ENCODE measurements around the gene AGT.

AGT gene

GRCh38 chr1:230747127-230747730 is 33.3 kb upstream of the AGT start, which contains the start of gene CAPN9:
Gene CAPN9 (plus strand): TSS chr1:230747388. CDS start chr1:230747497, 109 bp downstream.
- H3K27ac ChIP-seq, result no peak within 1 kb of the TSS
- no peaks in the 10 kb centered on the region for H3K36me3 ChIP-seq (replicated peaks)
- no peak for DNase-seq
- no peak within 1 kb of the TSS for H3K4me3 ChIP-seq (ENCODE audit: low read depth, low read length)
- H3K27me3 ChIP-seq (replicated peaks), result no peaks in the 10 kb centered on the region
- TF ChIP-seq CTCF (IDR thresholded peaks at IDR 0.05; ENCODE audit: low read depth, low read length, missing control alignments), result no peak
- in situ Hi-C loops (cut with HindIII; ENCODE audit: low pct_ligation_motif_present, low sequenced_read_pairs), result no loop called here

GRCh38 chr1:230746617-230747016 is 32.7 kb upstream of the AGT start:
- H3K36me3 ChIP-seq (replicated peaks), result no peaks in the 10 kb centered on the region
- DNase-seq, result no peak
- no peak for TF ChIP-seq CTCF (IDR thresholded peaks at IDR 0.05; ENCODE audit: low read depth, low read length, missing control alignments)
- no peak overlapping the region for H3K27ac ChIP-seq
- H3K27me3 ChIP-seq (replicated peaks), result no peaks in the 10 kb centered on the region
- H3K4me3 ChIP-seq (ENCODE audit: low read depth, low read length), result no peak overlapping the region
- in situ Hi-C loops (cut with HindIII; ENCODE audit: low pct_ligation_motif_present, low sequenced_read_pairs), result no loop called here

- Histone ChIP-seq H3K27ac (no peak overlapping the region), H3K36me3 (replicated peaks) (no peaks in the 10 kb centered on the region), H3K4me3 (ENCODE audit: low read depth, low read length) (no peak overlapping the region), H3K27me3 (replicated peaks) (no peaks in the 10 kb centered on the region)
- in situ Hi-C loops (cut with HindIII; ENCODE audit: low pct_ligation_motif_present, low sequenced_read_pairs), result no loop called here
- TF ChIP-seq CTCF (IDR thresholded peaks at IDR 0.05; ENCODE audit: low read depth, low read length, missing control alignments), result no peak
- no peak for DNase-seq
Observed at GRCh38 chr1:230745071-230745470, 31.1 kb upstream of the AGT start.

- Histone ChIP-seq H3K36me3 (replicated peaks) (no peaks in the 10 kb centered on the region), H3K27ac (no peak overlapping the region), H3K27me3 (replicated peaks) (no peaks in the 10 kb centered on the region), H3K4me3 (ENCODE audit: low read depth, low read length) (no peak overlapping the region)
- in situ Hi-C loops (cut with HindIII; ENCODE audit: low pct_ligation_motif_present, low sequenced_read_pairs), result no loop called here
- TF ChIP-seq CTCF (IDR thresholded peaks at IDR 0.05; ENCODE audit: low read depth, low read length, missing control alignments), result no peak
- no peak for DNase-seq
Observed at GRCh38 chr1:230744382-230744781, 30.5 kb upstream of the AGT start.

- no peak for TF ChIP-seq CTCF (IDR thresholded peaks at IDR 0.05; ENCODE audit: low read depth, low read length, missing control alignments)
- in situ Hi-C loops (cut with HindIII; ENCODE audit: low pct_ligation_motif_present, low sequenced_read_pairs), result no loop called here
- H3K27me3 ChIP-seq (replicated peaks), result no peaks in the 10 kb centered on the region
- H3K36me3 ChIP-seq (replicated peaks), result no peaks in the 10 kb centered on the region
- H3K4me3 ChIP-seq (ENCODE audit: low read depth, low read length), result no peak overlapping the region
- H3K27ac ChIP-seq, result no peak overlapping the region
- DNase-seq, result no peak
Observed at GRCh38 chr1:230743899-230744298, 30.0 kb upstream of the AGT start.
